ENCODE measurements around the gene INAVA.

DNA sequence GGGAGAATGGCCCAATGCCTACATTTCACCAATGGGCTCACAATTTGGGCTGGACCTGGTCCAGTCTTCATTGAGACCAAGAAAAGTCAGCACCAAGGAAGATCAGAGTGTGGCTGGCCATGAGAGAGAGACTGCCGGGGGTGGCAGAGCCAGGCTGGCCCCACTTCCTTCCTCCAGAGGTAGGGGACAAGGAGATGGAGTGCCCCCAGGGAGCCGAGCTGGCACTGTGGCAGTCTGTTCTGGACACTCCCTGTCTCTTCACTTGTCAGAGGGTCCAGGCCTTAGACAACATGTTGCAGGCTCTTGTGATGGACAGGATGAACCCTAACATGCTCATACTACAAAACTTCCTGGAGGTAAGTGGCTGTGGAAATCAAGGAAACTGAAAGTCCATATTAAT lies 27.7 kb downstream of the INAVA start:
- TF ChIP-seq, protein P1, sequence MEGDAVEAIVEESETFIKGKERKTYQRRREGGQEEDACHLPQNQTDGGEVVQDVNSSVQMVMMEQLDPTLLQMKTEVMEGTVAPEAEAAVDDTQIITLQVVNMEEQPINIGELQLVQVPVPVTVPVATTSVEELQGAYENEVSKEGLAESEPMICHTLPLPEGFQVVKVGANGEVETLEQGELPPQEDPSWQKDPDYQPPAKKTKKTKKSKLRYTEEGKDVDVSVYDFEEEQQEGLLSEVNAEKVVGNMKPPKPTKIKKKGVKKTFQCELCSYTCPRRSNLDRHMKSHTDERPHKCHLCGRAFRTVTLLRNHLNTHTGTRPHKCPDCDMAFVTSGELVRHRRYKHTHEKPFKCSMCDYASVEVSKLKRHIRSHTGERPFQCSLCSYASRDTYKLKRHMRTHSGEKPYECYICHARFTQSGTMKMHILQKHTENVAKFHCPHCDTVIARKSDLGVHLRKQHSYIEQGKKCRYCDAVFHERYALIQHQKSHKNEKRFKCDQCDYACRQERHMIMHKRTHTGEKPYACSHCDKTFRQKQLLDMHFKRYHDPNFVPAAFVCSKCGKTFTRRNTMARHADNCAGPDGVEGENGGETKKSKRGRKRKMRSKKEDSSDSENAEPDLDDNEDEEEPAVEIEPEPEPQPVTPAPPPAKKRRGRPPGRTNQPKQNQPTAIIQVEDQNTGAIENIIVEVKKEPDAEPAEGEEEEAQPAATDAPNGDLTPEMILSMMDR (IDR thresholded peaks at IDR 0.05; ENCODE audit: low read depth, low read length, missing input control): no peak
- TF ChIP-seq EGR1 (IDR thresholded peaks at IDR 0.05; ENCODE audit: low read depth in 2 of 2): no peak
- TF ChIP-seq REST (IDR thresholded peaks at IDR 0.05): no peak
- TF ChIP-seq TAF1 (conservative IDR thresholded peaks at IDR 0.05): no peak
- no peak for TF ChIP-seq YY1 (IDR thresholded peaks at IDR 0.05)
- TF ChIP-seq, protein P2, sequence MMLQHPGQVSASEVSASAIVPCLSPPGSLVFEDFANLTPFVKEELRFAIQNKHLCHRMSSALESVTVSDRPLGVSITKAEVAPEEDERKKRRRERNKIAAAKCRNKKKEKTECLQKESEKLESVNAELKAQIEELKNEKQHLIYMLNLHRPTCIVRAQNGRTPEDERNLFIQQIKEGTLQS (IDR thresholded peaks at IDR 0.05): no peak
- no peak for TF ChIP-seq JUND (IDR thresholded peaks at IDR 0.05)
- TF ChIP-seq FOXA1 (IDR thresholded peaks at IDR 0.05): no peak
- TF ChIP-seq SP1 (IDR thresholded peaks at IDR 0.05): no peak
- TF ChIP-seq RXRA (IDR thresholded peaks at IDR 0.05): no peak
- TF ChIP-seq RAD21 (IDR thresholded peaks at IDR 0.05): no peak
- no peak for TF ChIP-seq GABPA (IDR thresholded peaks at IDR 0.05 in 1 of 2, conservative IDR thresholded peaks at IDR 0.05 in 1 of 2)
- TF ChIP-seq, protein P3, sequence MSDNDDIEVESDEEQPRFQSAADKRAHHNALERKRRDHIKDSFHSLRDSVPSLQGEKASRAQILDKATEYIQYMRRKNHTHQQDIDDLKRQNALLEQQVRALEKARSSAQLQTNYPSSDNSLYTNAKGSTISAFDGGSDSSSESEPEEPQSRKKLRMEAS (IDR thresholded peaks at IDR 0.05): no peak
- no peak for TF ChIP-seq NR2F2 (IDR thresholded peaks at IDR 0.05)

Measured in liver (tissue), 3 donors.